NCI-H2227 treated with DMSO at 0.1 percent for 48 hours (cell line): Measurements from ENCODE around the gene MCAT.
"Not testable (repeated sequence)": the region's sequence is repeated elsewhere in the genome, so short reads cannot be mapped to it uniquely, and the experiment has no call there.

Experiments
- DNase-seq: peaks from one replicate; lab custom pipeline; 2025; lab: John Stamatoyannopoulos, UW

Gene MCAT

DNA sequence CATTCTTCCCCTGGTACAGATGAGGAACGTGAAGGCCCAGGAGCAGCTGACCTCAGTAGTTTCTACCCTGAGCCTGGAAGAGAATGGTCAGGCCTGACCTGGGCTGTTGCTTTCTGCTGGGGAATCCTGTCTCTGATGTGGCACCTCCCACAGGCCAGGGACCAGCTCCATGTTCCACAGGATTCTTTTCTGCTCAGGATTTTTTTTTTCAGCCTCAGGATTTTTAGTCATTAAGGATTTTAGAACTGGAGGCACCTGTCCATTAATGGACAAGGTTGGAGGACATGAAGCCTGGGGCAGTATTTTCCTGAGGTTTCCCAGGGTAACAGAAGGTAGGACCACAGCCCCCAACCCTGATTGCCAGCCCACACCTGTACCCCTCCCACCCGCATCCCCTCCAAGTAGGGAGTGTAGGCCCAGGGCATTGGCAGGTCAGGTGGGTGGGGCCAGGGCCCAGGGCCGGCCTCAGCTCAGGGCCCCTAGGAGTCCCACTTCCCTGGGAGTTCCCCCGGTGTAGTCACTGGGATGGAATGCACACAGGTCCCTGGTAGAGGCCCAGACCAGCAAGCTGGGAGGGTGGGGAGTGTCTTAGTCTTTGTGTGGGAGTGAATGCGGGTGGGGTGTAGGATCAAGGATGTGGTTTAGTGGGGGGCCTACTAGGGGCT, 16.6 kb downstream of the MCAT start:
- no peak for DNase-seq

DNA sequence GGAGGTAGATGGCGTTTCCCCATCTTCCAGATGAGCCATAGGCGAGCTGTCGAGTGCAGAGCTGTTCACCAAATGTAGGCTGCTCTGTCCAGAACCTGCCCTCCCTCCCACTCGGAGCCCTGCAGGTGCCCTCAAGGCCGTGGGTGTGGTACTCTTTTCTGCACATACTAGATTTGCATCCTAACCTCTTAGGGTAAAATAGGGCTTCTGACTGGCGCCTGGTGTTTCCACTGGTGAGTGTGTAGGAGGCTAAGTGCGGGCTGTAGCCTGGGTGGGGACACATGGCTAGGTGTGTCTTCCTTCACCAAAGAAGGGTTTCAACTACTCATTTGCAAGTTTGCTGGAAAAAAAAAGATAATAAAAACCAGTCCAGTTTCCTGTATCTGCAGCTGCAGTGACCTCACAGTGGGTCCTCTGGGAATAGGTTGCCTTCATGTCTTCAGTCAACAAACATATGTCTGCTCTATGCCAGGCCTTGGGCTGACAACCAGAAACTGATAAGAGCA, 24.2 kb downstream of the MCAT start:
- no peak for DNase-seq

- DNase-seq, result no peak
Observed at GRCh38 chr22:43118024-43118849, 25.0 kb downstream of the MCAT start.

DNA sequence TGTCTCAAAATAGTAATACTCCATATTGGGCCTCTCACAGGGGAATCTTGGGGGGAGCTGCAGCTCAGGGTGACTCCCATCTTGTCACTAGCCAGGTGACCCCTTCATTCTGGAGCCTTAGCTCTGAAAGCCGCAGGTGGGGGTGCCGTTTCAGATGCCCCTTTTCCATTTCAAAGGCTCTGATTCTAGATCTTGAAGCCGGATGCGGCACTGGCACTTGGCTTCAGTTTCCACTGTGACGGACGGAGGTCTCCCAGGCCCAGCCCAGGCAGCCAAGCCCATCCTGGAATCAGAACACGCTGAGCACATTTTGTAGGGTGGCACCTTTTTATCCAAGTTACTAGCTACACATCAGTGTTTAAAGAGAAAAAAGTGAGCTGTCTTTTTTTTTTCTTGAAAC, 26.3 kb downstream of the MCAT start:
- DNase-seq, result no peak

DNA sequence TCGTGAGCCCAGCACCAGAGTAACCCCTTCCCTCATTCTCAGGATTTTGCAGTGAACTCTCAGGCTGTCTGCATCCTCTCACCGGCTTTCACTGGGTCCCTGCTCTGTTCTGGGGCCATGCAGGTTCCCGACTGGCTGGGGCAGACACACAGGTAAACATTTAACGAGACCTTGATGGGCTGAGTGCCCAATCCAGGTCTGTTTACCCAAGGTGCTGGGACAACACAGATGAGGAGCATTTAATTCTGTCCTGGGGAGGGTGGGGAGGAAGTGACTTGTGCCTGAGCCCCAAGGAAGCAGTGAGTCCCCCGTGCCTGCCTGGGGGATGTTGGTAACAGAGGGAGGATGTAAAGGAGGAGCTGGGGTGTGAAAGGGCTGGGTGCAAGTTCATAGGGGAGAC, 28.2 kb downstream of the MCAT start:
- no peak for DNase-seq

GRCh38 chr22:43113526-43114251, 29.5 kb downstream of the MCAT start:
- DNase-seq, result no peak

- peak; percentile 3 for DNase-seq
Observed at GRCh38 chr22:43110927-43111623, 32.1 kb downstream of the MCAT start.

- DNase-seq, result no peak
Observed at GRCh38 chr22:43110444-43110926, 32.7 kb downstream of the MCAT start, which contains the start of gene BIK. Gene BIK, plus strand, starts transcription at chr22:43110750. Its CDS starts 13,273 bp downstream, at chr22:43124023.

GRCh38 chr22:43109921-43110443, 33.2 kb downstream of the MCAT start:
- DNase-seq, result no peak

GRCh38 chr22:43109511-43109910, 33.7 kb downstream of the MCAT start:
- no peak for DNase-seq

DNA sequence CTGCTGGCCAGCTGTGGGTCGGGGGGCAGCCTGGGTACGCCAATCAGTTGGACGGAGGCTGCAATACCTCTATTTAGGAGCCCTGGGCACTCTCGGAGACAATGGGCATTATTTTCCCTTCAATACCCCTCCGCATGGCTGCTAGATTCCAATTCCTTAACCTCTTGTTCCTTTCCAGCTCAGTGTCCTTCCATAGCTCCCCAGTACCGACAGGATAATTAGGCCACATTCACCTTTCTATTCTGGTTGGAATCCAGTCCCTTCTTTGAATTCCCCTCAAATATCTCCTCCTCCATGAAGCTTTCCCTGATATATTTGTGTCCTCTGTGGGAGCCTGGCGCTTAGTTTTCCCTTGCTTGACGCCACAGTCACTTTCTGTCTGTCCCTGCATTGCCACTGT, 36.9 kb downstream of the MCAT start:
- no peak for DNase-seq

DNA sequence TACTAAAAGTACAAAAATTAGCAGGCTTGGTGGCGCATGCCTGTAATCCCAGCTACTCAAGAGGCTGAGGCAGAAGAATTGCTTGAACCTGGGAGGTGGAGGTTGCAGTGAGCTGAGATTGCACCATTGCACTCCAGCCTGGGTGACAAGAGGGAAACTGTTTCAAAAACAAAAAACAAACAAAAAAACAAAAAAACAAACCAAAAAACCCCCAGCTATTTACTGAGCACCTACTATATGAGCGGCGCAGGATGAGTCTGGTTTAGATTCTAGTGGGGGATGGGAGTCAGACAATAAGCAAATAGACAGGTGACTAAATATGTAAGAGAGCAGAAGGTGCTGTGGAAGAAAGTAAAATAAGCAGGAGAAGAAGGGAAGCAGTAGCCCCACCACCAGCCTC, 38.2 kb downstream of the MCAT start:
- DNase-seq, result not testable (repeated sequence)

GRCh38 chr22:43104056-43104625, 39.1 kb downstream of the MCAT start:
- DNase-seq, result peak; percentile 27

DNA sequence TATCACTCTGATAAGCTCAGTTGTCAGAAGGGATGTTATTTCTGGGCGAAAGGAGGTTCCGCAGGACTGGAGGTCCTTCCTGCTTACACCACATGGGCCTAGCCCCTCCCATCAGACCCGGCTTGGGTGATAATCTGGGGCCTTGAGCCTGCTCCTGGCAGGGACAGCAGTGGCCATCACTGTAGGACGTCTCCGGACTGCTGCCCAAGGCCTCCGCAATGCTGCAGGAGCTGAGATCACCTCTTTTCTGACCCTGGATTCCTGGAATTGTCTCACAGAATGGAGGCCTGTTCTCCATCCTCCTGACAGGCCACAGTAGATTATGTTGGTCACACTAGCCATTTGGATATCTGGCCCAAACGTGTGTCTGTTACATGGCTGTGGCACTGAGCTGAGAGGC, 41.9 kb downstream of the MCAT start:
- DNase-seq, result no peak

GRCh38 chr22:43100225-43100624, 43.0 kb downstream of the MCAT start:
- DNase-seq, result no peak

GRCh38 chr22:43099095-43099494, 44.1 kb downstream of the MCAT start:
- DNase-seq, result no peak

GRCh38 chr22:43098356-43098755, 44.8 kb downstream of the MCAT start:
- DNase-seq, result no peak

GRCh38 chr22:43096420-43096819, 46.8 kb downstream of the MCAT start:
- DNase-seq, result no peak

GRCh38 chr22:43094551-43094950, 48.6 kb downstream of the MCAT start:
- DNase-seq, result no peak

- DNase-seq, result no peak
Observed at GRCh38 chr22:43094085-43094484, 49.1 kb downstream of the MCAT start.

GRCh38 chr22:43092085-43092484, 51.1 kb downstream of the MCAT start:
- no peak for DNase-seq
